ENCODE results near the gene MAD1L1. TPM values are rescaled to one million over a fixed set of nuclear protein-coding genes. Genes with fewer than 3 reads are reported as not detected.

Gene MAD1L1
- total RNA-seq, 2 experiments from 2014 or later, result 58.3 to 65.3 TPM

DNA sequence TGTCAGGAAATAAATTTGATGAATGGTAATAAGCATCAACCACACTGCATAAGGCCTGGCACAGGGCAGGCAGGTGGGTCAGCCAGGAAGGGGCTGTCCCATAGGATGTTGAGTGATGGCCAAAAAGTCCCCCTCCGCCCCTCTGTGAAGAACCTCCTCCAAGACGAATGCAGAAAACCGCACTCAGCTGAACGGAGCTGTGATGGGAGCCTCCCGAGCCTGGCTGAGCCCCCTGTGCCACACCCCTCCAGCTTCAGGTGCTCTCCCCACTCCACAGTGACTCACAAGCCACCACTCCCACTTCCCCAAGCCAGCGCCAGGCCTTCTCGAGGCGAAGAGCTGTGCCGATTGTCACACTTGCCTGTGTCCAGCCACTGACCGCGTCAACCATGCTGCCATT lies 184.2 kb downstream of the MAD1L1 start:
- TF ChIP-seq EZH2phosphoT487 (IDR thresholded peaks at IDR 0.05; ENCODE audit: borderline replicate concordance, low read depth, low read length), result no peak
- TF ChIP-seq, protein P1, sequence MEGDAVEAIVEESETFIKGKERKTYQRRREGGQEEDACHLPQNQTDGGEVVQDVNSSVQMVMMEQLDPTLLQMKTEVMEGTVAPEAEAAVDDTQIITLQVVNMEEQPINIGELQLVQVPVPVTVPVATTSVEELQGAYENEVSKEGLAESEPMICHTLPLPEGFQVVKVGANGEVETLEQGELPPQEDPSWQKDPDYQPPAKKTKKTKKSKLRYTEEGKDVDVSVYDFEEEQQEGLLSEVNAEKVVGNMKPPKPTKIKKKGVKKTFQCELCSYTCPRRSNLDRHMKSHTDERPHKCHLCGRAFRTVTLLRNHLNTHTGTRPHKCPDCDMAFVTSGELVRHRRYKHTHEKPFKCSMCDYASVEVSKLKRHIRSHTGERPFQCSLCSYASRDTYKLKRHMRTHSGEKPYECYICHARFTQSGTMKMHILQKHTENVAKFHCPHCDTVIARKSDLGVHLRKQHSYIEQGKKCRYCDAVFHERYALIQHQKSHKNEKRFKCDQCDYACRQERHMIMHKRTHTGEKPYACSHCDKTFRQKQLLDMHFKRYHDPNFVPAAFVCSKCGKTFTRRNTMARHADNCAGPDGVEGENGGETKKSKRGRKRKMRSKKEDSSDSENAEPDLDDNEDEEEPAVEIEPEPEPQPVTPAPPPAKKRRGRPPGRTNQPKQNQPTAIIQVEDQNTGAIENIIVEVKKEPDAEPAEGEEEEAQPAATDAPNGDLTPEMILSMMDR (conservative IDR thresholded peaks at IDR 0.05; ENCODE audit: low read length), result no peak
- ChIA-PET POLR2A (interaction anchor here (2.0 kb wide), 1 partner anchor 9 kb away, joined by 9 read pairs; no protein-coding TSS in a partner anchor), CTCF (ENCODE audit: unreplicated experiment) (no interaction called here)
- Histone ChIP-seq H3K79me2 (ENCODE audit: insufficient read depth, low read depth, low read length) (no peaks in the 10 kb centered on the region), H3K4me2 (ENCODE audit: low read length) (no peak overlapping the region), H3K27ac (ENCODE audit: low read depth, low read length, poor library complexity, severe bottlenecking) (no peak overlapping the region), H3K4me1 (ENCODE audit: insufficient read depth, low read length, poor library complexity, severe bottlenecking) (peaks cover 8% of the 10 kb centered on the region), H3K36me3 (ENCODE audit: insufficient read depth, low read length) (no peaks in the 10 kb centered on the region), H2AFZ (ENCODE audit: low read length) (no peak overlapping the region), H3K9me3 (ENCODE audit: low read length) (no peaks in the 10 kb centered on the region), H3K9me2 (ENCODE audit: insufficient read depth, low read length) (no peaks in the 10 kb centered on the region), H4K20me1 (ENCODE audit: insufficient read depth, low read length) (no peaks in the 10 kb centered on the region; the same call in 1 of the 2 replicates), H3K4me3 (ENCODE audit: low read depth, low read length, poor library complexity, severe bottlenecking) (no peak overlapping the region)
- intact Hi-C loops (cut with micrococcal nuclease; ENCODE audit: unreplicated experiment), result no loop called here
- no peak for DNase-seq (ENCODE audit: low spot score)
- BruUV-seq (replicated peaks), result no TSS peak

DNA sequence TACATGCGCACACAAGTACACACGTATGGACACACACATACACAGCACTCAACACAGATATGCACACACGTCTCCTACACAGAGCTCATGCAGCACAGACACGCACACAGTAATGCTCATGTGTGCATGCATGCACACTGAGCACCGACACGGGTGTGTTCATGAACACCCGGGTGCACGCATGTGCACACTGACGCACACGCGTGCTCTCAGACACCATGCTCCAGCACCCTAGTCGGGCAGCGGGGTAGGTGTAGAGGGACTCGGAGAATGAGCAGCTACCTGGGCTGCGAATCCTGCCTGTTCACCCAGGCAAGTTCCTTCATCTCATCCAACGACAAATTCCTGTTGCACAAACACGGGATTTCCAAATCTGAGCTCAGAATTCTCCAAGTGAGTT lies 184.7 kb downstream of the MAD1L1 start:
- ChIA-PET POLR2A (interaction anchor here (2.0 kb wide), 1 partner anchor 9 kb away, joined by 9 read pairs; no protein-coding TSS in a partner anchor), CTCF (ENCODE audit: unreplicated experiment) (no interaction called here)
- TF ChIP-seq EZH2phosphoT487 (IDR thresholded peaks at IDR 0.05; ENCODE audit: borderline replicate concordance, low read depth, low read length), result no peak
- TF ChIP-seq, protein P1 (conservative IDR thresholded peaks at IDR 0.05; ENCODE audit: low read length), result no peak
- H3K4me3 ChIP-seq (ENCODE audit: low read depth, low read length, poor library complexity, severe bottlenecking), result no peak overlapping the region
- no TSS peak for BruUV-seq (replicated peaks)
- H2AFZ ChIP-seq (ENCODE audit: low read length), result no peak overlapping the region
- H4K20me1 ChIP-seq (ENCODE audit: insufficient read depth, low read length), result no peaks in the 10 kb centered on the region; the same call in 1 of the 2 replicates
- H3K36me3 ChIP-seq (ENCODE audit: insufficient read depth, low read length), result 0 out of 2 replicates have a peak, but pooled peaks cover 2% of the 10 kb centered on the region
- no peaks in the 10 kb centered on the region for H3K9me3 ChIP-seq (ENCODE audit: low read length)
- H3K9me2 ChIP-seq (ENCODE audit: insufficient read depth, low read length), result no peaks in the 10 kb centered on the region
- peaks cover 8% of the 10 kb centered on the region for H3K4me1 ChIP-seq (ENCODE audit: insufficient read depth, low read length, poor library complexity, severe bottlenecking)
- intact Hi-C loops (cut with micrococcal nuclease; ENCODE audit: unreplicated experiment), result no loop called here
- H3K27ac ChIP-seq (ENCODE audit: low read depth, low read length, poor library complexity, severe bottlenecking), result no peak overlapping the region
- H3K4me2 ChIP-seq (ENCODE audit: low read length), result no peak overlapping the region
- no peak for DNase-seq (ENCODE audit: low spot score)
- no peaks in the 10 kb centered on the region for H3K79me2 ChIP-seq (ENCODE audit: insufficient read depth, low read depth, low read length)

DNA sequence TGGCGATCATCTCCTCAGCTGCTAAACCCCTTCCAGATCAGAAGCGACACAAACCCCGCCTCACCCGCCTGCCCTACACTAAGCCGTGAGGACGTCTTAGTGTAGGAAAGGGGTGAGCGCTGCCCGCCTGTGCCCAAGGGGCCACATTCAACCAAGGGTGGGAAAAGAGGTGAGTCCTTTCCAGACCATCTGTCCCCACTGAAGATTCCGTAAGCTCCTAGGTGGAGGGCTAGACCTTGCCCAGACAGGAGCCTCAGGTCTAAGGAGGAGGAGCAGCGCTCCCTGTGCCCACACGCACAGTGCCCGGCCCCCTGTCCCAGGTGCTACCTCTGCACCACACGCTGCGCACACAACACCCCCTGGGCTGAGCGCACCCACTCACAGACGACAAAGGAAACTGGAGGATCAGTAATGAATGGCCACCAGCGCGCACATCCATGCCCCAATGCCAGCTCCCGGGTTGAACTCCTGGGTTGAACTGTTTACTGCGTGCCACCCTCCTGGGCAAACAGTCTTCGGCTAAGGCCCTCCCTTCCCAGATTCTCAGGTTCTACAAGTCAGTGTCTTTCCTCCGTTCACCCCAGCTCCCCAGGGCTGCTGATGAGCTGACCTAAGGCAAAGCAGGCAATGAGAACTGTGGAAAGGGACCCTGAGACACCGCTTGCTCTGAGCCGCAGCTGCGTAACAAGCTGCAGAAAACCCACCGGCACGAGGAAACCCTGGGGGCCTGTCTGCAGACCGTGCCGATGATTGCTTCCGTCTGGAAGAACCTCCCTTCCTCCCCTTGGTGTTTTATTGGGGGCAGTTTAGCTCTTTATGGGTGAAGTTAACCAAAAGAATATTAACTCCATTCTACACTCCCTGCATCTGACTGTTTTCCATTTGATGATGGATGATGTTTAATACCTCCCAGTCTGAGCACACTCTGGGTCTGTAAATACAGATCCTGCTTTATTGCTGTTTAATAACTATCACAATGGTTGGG lies 185.9 kb downstream of the MAD1L1 start:
- no peak overlapping the region for H3K27ac ChIP-seq (ENCODE audit: low read depth, low read length, poor library complexity, severe bottlenecking)
- POLR2A ChIA-PET, result no interaction called here
- no peaks in the 10 kb centered on the region for H3K9me2 ChIP-seq (ENCODE audit: insufficient read depth, low read length)
- H3K4me3 ChIP-seq (ENCODE audit: low read depth, low read length, poor library complexity, severe bottlenecking), result no peak overlapping the region
- no peaks in the 10 kb centered on the region for H3K9me3 ChIP-seq (ENCODE audit: low read length)
- no peak for DNase-seq (ENCODE audit: low spot score)
- H4K20me1 ChIP-seq (ENCODE audit: insufficient read depth, low read length), result no peaks in the 10 kb centered on the region; the same call in 1 of the 2 replicates
- H3K79me2 ChIP-seq (ENCODE audit: insufficient read depth, low read depth, low read length), result no peaks in the 10 kb centered on the region
- no TSS peak for BruUV-seq (replicated peaks)
- TF ChIP-seq, protein P1 (conservative IDR thresholded peaks at IDR 0.05; ENCODE audit: low read length), result no peak
- no peak for TF ChIP-seq EZH2phosphoT487 (IDR thresholded peaks at IDR 0.05; ENCODE audit: borderline replicate concordance, low read depth, low read length)
- H3K36me3 ChIP-seq (ENCODE audit: insufficient read depth, low read length), result peaks cover 14% of the 10 kb centered on the region
- H2AFZ ChIP-seq (ENCODE audit: low read length), result no peak overlapping the region
- intact Hi-C loops (cut with micrococcal nuclease; ENCODE audit: unreplicated experiment), result no loop called here
- H3K4me2 ChIP-seq (ENCODE audit: low read length), result no peak overlapping the region
- CTCF ChIA-PET (ENCODE audit: unreplicated experiment), result no interaction called here
- peaks cover 12% of the 10 kb centered on the region for H3K4me1 ChIP-seq (ENCODE audit: insufficient read depth, low read length, poor library complexity, severe bottlenecking)

All from OCI-LY7 (cell line).